NB4 (cell line): Measurements from ENCODE around the gene OSBPL2.

Source experiments
- MAX ChIP-seq: IDR thresholded peaks from 2 replicates; pipeline ENCODE4 v1.6.1; 2011; ENCODE audit warnings: low read depth, low read length
- MYC ChIP-seq: IDR thresholded peaks from 2 replicates; pipeline ENCODE4 v1.6.1; 2011; ENCODE audit warnings: low read depth, low read length
- POLR2A ChIP-seq: IDR thresholded peaks from 2 replicates; pipeline ENCODE4 v1.6.1; 2011; ENCODE audit warnings: mild to moderate bottlenecking; ENCODE audit not compliant: insufficient read length; ENCODE audit errors: extremely low read depth
- TF ChIP-seq, protein P1 (sequence below): IDR thresholded peaks from one replicate; pipeline ENCODE4 v1.5.1; 2012; ENCODE audit warnings: low read depth, low read length

GRCh38 chr20:62339647-62340062, 101.3 kb downstream of the OSBPL2 start:
- TF ChIP-seq, protein P1, sequence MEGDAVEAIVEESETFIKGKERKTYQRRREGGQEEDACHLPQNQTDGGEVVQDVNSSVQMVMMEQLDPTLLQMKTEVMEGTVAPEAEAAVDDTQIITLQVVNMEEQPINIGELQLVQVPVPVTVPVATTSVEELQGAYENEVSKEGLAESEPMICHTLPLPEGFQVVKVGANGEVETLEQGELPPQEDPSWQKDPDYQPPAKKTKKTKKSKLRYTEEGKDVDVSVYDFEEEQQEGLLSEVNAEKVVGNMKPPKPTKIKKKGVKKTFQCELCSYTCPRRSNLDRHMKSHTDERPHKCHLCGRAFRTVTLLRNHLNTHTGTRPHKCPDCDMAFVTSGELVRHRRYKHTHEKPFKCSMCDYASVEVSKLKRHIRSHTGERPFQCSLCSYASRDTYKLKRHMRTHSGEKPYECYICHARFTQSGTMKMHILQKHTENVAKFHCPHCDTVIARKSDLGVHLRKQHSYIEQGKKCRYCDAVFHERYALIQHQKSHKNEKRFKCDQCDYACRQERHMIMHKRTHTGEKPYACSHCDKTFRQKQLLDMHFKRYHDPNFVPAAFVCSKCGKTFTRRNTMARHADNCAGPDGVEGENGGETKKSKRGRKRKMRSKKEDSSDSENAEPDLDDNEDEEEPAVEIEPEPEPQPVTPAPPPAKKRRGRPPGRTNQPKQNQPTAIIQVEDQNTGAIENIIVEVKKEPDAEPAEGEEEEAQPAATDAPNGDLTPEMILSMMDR, result no peak
- no peak for TF ChIP-seq POLR2A
- TF ChIP-seq MAX, result no peak
- no peak for TF ChIP-seq MYC
